GM10847 (cell line): ENCODE results near the gene TNS1.

Experiments used
- POLR2A ChIP-seq: IDR thresholded peaks from 2 replicates; pipeline ENCODE4 v1.6.1; 2011; ENCODE audit not compliant: insufficient read length; ENCODE audit errors: extremely low read depth

The TNS1 gene

GRCh38 chr2:218022131-218022850 is 19.5 kb upstream of the TNS1 start:
- no peak for TF ChIP-seq POLR2A

GRCh38 chr2:218021536-218022071 is 18.8 kb upstream of the TNS1 start:
- no peak for TF ChIP-seq POLR2A

- TF ChIP-seq POLR2A: no peak
These were observed 18.3 kb upstream of the TNS1 start for GRCh38 chr2:218020966-218021535.

DNA sequence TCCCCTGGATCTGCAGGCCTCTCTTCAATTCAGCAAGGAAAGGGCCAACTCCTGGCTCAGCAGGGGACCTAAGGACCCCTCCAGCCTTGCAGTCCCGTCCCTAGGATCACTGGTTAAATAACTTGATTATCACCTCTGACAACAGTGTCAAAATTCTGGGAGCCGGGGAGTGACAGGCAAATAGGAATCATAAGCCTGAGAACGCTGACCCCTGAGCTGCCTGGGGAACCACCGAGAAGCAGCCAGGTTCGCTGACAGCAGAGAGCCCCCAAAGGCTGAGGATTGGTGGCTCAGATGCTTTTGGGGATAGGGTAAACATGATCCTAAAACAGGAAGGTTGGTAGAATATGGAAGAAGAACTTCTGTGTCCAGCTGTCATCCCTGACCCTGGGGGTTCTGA is 17.5 kb upstream of the TNS1 start:
- no peak for TF ChIP-seq POLR2A

DNA sequence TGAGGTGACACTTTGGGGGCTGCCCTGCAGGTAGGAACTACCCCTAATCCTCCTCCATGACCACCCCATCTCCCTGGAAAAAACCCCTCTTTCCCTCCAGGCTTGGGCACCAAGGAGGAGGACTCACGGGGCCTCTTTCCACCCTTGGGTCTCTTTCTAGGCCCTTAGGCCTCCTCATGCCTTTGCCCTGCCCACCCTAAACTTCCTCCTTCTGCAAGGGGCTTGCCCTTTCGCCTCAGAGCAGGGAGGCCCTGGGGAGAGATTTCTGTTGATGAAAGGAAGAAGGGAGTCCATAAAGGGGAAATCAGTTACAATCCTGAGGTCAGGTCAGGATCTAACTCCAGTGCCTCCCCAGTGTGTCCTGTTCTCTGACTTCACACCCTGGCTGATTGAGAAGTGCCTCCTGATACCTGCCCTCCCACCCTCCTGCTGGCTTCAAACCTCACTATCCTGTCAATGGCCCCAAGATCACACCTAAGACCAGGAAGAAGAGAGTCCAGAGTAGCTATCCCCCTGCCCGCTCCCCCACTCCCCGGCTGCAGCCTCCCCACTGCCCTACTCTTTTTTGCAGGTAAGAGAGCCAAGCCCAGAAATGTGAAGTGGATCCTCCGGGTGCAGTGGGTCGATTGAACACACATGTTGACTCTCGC is 16.7 kb upstream of the TNS1 start:
- no peak for TF ChIP-seq POLR2A

- no peak for TF ChIP-seq POLR2A
These were observed 14.6 kb upstream of the TNS1 start for GRCh38 chr2:218017211-218018053.

DNA sequence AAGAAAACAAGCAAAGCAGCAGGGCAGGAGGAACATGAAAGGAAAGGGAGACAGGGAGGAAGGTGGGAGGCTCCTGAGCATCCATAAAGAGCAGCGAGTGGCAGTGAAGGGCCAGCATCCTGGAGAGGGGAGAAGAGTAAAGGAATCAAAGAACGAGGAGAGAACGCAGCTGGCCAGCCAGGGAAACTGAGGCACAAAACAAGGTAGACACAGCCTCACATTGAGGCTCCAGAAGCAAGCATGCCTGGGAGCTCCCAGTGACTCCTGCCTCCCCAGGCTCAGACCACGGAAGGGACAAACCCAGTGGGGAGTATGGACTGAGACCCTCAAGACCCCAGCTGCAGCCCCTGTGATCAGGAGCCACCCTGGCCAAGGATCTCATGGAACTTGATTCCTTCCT is 14.0 kb upstream of the TNS1 start:
- no peak for TF ChIP-seq POLR2A

GRCh38 chr2:218015586-218016521 is 13.1 kb upstream of the TNS1 start:
- TF ChIP-seq POLR2A: no peak

DNA sequence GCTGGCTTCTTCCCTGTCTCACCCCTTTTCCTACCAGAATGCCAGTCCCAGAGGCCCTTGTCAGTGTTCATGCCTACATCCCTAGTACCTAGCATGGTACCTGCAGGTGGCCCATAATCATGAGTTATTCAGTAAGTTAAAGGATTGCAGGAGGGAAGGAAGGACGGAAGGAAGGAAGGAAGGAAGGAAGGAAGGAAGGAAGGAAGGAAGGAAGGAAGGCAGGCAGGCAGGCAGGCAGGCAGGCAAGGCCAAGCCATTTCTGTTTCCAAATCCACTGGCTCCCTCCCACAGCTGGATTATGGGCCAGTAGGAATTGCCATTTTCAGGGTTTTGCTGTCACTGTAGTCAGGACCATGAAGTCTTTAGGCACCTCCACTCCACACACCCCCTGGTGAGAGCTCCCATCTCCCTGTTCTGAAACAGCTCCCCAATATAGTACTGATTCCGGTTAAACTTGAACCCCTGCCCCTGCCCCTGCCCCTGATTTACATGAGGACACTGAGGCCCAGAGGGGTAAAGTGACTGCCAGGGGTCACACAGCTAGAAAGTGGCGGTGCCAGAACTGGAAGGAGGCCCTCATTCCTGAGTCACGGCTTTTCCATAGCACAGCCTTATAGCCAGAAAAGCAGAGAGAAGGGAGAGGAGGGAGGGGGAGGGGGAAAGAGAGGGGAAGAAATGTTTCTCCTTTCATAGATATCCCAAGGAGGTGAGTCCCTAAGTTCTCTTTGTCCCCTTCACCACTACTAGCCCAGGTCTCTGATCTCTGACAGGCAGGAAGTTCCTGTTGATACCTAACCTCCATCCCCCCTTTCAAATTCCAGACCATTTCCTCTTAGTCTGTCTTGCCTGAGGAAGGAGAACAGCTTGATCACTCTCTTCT is 12.2 kb upstream of the TNS1 start:
- TF ChIP-seq POLR2A: no peak

- TF ChIP-seq POLR2A: no peak
These were observed 10.5 kb upstream of the TNS1 start for GRCh38 chr2:218013289-218013688.

DNA sequence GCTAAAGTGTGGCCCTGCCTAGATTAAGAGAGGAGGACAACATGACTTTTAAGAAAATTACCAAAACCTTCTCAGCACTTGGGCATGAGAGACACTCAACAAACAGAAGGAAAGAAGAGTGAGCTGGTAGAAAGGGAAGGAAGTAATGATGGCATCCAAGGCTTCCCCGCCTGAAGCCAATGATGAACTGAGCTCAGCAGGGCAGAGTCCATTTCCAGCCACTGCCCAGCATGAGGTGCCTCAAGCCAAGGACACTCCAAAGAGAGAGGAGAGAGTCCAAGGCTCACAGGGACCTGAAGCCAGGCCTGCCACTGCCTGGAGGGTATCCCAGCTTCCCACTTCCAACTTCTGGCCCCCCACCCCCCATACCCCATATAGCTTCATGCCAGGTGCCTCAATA is 9.5 kb upstream of the TNS1 start:
- TF ChIP-seq POLR2A: no peak

DNA sequence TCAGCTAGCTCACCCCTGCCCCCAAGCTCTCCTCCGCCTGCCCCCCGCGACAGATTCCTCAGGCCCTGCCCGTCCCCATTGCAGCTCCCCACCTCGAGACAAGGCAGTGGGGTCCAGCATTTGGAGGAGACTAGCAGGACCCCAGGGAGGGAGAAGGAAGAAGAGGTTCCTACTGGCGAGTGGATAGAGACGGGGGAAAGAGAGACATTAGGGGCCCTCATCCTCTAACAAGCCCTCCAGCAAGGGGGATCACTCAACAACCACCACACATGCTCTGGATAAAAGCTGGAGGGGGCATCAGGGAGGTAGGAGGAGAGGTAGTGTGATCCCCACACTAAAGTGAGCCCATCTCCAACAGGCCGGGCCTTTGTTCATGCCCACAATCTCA is 8.9 kb upstream of the TNS1 start:
- no peak for TF ChIP-seq POLR2A

- TF ChIP-seq POLR2A: no peak
These were observed 8.3 kb upstream of the TNS1 start for GRCh38 chr2:218010984-218011652.
